Measurements from ENCODE around the gene NFIX.

DNA sequence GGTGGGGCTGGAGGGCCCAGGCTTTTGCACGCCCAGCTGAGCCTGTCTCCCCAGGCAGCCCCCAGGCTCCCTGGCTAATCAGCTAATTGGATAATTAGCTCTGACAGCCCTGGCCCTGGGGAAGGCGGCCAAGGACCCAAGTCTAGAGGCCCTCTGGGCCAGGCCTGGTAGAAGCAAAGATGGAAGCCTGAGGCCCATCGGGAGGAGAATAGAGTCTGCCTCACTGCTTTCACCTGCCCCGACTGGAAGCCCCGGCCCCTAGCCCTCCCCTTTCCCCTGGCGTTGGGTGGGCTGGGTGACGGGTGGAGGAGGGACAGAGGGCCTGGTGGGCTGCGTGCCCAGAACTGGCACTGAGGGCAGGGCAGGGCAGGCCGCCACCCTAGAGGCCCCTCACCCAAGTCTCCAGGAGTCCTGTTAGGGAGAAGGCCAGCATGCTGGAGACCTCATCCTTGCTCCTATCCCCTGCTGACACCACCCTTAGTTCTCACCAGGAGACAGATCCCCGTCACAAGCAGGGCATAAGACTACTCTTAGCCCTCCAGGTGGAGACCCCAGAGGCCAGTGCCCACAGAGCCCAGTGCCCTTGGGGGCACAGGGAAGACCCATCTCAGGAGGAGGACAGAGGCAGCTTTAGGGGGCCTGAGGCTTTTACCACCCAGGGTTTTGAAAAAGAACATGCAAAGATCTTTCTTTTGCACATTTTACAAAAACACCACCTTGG is 95.4 kb downstream of the NFIX start:
- TF ChIP-seq POLR2A (IDR thresholded peaks at IDR 0.05; ENCODE audit: low read depth) (no peak), POLR2AphosphoS5 (IDR thresholded peaks at IDR 0.05) (no peak)
- TF ChIP-seq, protein P1, sequence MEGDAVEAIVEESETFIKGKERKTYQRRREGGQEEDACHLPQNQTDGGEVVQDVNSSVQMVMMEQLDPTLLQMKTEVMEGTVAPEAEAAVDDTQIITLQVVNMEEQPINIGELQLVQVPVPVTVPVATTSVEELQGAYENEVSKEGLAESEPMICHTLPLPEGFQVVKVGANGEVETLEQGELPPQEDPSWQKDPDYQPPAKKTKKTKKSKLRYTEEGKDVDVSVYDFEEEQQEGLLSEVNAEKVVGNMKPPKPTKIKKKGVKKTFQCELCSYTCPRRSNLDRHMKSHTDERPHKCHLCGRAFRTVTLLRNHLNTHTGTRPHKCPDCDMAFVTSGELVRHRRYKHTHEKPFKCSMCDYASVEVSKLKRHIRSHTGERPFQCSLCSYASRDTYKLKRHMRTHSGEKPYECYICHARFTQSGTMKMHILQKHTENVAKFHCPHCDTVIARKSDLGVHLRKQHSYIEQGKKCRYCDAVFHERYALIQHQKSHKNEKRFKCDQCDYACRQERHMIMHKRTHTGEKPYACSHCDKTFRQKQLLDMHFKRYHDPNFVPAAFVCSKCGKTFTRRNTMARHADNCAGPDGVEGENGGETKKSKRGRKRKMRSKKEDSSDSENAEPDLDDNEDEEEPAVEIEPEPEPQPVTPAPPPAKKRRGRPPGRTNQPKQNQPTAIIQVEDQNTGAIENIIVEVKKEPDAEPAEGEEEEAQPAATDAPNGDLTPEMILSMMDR (IDR thresholded peaks at IDR 0.05) = no peak
